EH (cell line): ENCODE results near the gene MDH1B.
"Not testable (repeated sequence)": the region's sequence is repeated elsewhere in the genome, so short reads cannot be mapped to it uniquely, and the experiment has no call there.

Experiments used
- DNase-seq: peaks from one replicate; pipeline ENCODE4 v3.0.0-alpha.2; 2015; ENCODE audit warnings: low read depth

Gene MDH1B

DNA sequence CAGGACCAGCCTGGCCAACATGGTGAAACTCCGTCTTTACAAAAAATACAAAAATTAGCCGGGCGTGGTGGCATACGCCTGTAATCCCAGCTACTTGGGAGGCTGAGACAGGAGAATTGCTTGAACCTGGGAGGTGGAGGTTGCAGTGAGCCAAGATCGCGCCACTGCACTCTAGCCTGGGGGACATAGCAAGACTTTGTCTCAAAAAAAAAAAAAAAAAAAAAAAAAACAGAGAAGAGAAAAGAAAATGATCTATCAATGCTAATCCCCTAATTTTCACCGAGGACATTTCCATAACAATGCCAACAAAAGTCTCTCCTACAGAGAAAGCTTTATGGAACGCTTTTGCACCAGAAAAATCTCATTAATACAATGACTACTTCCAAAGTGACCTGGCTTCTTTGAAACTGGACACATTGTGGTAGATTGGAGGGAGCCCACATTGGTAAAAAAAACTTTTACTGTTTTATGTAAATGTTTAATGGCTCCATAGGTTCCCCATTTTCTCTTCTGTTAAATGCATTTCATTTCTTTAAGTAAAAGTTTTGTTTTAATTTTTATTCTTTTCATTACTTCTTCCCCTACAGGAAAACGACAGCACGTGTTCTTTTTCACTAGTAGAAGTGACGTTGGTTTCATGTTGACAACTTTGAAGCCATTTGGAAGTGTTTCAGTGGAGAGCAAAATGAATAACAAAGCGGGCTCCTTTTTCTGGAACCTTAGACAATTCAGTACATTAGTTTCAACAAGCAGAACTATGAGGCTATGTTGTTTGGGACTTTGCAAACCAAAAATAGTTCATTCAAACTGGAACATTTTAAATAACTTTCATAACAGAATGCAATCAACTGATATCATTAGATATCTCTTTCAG is 1.2 kb upstream of the MDH1B start:
- no peak for DNase-seq

DNA sequence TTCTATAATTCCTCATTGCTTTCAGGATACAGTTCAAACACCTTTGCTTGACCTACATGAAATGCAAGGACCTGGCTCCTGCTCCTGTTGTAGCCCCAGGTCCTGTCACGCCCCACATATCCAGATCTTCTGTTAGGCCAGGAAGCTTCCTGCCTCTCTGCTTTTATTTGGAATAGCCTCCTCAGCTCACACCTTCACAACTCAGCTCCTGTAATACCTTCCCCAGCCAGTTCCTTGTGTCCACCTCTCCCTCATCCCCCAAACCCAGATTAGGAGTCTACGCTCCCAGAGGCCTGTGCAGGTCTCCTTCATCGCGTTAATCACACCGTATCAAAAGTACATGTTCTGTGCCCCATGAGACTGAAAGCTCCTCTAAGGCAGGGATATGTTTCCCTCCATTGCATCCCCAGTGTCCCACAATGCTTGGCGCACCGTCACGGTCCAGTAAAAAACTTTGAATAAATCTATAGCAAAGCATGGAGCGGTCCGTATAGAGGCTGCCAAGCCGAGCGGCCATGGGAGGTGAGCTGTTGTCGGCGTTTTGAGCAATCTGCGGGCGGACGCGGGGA is 371 bp downstream of the MDH1B start:
- no peak for DNase-seq

DNA sequence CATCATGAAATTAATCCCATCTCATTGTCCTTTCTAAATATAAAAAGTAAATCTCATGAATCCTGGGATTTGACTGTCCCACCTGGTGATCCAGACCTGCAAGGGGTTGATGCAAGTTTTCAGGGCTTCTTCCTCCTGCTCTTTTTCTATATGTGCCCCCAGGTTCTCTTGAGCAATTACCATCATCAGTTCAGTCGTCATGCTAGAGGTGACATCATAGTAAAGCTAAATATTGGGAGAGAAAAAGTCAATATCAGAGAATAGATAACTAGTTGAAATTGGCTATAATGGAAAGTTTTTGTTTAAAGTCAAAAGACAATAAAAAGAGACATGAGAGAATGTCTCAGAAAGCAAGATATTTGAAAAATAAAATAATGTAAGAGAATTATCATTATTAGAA is 8.3 kb downstream of the MDH1B start:
- no peak for DNase-seq

DNA sequence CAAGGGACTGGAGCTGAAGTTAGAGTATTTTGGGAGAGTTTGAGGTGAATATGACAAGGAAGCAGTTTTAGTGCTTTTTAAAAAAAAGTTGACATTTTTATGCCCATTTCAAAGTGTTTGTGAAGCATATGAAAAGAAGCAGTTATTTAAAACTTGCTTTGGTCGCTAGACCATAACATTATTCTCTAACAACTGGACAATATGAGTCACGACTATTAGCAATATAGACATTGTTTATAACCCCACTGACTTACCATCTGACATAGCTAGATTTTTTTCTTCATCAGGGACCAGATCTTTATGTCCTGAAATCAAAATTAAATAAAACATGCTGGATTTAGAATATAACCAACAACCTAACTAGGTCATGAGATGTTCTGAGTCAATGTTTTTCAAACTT is 24.3 kb downstream of the MDH1B start:
- no peak for DNase-seq

DNA sequence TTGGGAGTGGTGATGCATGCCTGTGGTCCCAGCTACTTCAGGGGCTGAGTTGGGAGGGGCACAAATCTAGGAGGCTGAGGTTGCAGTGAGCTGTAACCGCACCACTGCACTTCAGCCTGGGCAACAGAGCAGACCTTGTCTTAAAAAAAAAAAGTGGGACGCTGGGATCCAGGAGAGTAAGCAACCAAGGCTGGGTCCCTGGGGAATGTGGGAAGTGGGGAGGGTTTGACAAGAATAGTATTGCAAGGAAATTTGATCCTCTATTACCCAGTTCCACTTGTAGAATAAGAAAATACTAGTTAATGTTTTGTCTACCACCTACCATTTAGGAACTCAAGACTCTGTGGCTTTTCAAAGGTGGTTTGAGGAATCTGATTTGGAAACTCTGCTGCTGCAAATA is 25.9 kb downstream of the MDH1B start:
- no peak for DNase-seq

DNA sequence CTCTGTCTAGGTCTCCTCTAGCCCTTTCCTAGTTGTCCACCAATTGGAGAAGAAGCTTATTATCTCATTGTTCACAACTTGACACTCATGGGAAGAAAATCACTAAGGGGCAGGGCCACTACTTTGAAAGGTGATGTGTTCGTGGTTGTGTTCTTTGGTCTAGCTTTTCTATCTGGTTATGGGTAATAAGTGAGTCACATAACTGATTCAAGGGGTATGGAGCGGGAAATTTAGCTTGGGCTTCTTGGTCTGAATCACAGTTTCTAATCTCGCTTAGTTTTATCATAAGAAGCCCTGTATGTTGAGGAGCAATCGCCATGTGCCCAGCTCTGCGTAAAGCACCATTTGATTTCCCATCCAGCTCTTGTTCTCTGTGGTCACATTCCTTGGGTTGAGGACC is 28.2 kb downstream of the MDH1B start:
- no peak for DNase-seq

DNA sequence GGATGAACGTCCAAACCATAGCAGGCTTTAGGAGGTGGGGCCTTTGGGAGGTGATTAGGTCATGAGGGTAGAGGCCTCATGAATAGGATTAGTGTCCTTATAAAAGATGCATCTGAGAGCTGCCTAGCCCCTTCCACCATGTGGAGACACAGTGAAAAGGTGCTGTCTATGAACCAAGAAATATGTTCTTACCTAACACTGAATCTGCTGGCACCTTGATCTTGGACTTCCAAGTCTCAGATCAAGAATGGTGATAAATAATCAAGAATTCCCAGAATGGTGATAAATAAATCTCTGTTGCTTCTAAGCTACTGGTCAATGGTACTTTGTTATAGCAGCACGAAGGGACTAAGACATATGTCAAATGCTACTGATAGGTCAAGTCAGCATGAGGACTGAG is 31.8 kb downstream of the MDH1B start:
- DNase-seq: no peak

DNA sequence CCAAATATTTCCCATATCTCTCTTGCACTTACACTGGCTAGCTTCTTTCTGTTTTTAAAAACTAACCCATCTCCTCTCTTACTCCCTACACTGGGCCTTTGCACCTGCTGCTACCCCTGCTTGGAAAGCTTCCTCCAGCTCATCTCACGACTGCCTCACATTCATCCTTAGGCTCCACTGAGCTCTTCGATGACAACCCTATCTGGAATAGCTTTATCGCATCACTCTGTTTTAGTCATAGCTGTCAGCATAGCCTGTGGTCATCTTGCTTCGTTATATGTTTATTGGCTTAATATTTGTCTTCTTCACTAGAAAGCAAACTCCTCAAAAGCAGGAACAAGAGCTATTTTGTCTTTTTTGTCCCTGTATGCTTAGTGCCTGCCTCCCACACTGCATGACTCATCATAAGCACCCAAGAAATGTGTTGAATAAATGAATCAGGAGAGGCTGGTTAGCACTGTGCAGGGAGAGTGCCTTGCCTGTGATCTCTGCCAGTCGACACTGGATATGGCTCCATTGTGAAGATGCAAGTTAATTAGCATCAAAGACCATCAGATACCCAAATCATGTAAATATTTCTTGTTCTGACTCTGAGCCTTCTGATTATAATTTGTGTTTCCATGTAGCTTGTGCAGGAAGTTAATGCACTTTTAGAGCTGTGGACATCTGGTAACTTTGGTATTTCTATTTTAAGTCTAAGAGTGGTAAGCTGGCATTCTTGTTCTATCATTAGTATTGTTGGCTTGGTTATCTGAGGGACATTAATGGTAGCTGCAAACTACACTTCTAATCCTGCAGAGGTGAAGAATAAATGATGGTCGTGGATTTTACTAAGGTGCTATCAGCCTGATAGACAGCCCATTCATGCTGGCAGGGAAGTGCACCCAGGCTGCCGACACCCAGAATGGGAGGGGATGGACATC is 36.6 kb downstream of the MDH1B start:
- DNase-seq: peak; percentile 20

DNA sequence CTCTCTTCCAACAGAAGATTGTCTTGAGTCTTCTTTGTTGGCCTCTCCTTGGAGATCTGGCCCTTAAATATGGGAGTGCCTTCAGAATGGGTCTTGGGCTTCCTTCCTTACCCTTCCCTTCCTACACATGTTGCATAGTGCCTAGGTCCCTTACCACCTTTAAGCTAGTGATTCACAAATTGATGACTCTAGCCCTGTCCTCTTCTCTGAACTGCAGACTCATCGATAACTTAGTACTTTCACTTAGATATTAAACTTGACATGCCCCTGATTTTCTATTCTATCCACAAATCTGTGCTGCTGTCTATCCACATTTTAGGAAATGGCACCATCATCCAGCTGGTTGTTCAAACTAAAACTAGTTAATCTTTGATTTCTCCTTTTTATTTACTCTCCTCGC is 37.8 kb downstream of the MDH1B start:
- no peak for DNase-seq

DNA sequence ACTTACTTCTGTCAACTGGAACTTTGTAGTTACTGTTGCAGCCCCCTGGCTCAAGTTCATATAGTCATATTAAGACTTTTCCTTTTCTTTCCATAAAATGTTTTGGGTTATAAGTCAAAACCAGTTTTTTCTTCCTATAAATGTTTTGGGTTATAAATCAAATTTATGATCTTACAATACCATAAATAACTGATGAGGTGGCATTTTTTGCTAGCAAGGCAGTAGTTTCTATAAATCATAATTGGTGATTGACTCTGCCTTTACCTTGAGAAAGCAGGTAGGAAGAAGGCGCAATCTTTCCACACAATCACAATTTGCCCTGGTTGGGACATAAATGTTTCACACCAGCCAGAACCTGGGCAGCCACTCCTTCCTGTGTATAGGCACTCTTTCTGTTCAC is 41.8 kb downstream of the MDH1B start:
- no peak for DNase-seq

DNA sequence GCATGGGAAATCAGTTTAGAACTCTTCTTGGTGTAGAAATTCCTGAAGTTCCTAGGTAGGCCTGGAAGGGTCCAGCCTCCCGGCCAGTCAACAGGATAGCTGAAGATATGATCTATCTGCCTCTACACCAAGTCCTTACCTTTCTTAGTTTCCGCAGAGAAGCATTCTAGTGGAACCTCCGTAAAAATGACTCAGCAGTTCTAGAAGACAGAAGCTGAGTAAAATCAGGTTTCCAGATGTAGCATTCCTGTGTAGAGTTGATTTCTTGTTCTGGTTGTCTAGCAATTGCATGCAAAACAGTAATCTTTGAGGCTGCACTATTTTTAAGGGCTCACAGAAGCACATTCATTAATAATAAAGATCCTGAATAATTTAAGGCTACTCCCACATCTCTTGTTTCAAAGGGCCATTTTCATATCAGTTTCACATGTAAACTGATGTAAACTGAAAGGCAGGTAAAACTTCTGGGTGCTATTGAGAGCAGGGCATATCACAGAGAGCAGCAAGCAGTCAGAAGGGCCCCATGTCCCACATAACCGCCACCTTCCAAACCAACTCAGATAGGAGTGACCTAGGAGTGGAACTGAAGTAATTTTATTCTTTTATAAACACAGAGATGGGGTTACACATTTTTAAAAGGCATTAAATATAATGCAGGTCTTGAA is 43.7 kb downstream of the MDH1B start:
- no peak for DNase-seq

DNA sequence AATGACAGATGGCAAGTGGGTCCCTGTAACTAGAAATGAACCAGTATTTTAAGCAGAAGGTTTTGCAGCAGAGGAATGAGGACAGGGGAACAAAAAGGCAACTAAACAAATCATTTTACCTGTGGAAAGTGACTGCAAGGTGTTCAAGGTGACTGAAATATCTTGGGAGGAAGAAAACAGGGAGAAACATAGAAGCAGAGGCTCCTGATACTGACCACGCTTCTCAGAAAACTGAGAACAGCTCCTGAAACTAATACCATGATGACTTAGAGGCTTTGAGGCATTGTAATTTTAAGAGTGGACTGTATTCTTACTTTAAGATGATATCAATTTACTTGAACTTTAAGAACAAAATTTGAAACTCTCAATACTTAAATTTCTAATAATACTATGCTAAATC is 46.8 kb downstream of the MDH1B start, which contains the start of gene DYTN:
Gene DYTN, minus strand, starts transcription at position 101 of the 400 bp plus-strand sequence. CDS start 117 bp downstream, outside the sequence.
- DNase-seq: no peak

DNA sequence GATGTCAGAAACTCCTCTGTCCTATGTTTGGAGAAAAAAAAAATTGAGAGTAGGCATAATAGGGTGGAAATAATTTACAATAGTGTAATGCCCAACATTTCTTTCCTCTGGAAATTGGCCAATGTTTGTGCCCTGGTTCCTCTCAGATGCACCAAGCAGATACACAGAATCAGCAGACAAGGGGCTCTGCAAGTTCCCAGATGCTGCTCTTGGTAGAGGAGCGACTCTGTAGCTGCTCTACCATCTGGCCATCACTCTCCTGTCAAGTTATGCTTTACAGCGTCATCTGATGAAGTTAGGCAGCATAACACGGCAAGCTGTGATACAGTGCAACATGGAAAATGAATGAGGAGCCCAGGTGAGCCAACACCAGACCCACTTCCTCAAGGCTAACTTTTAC is 48.5 kb downstream of the MDH1B start:
- no peak for DNase-seq

DNA sequence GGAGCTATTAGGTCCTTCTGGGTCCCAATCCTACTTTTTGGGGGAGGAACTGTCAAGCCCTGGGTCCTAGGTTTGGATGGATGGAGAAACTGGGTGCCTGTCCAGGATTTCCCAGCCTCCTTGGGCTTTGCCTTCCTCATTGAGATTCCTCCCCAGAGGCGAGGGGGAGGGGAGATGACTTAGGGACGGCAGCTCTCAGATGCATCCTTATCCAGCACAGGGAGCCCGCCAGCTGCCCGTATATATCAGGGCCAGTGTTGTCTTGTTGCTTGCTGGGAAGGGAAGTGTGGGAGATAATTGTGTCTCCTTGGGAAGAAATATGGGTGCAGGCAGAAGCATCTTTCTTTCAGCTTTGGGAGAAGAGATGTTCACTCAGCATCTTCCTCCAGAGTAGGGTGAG is 49.9 kb downstream of the MDH1B start:
- not testable (repeated sequence) for DNase-seq

DNA sequence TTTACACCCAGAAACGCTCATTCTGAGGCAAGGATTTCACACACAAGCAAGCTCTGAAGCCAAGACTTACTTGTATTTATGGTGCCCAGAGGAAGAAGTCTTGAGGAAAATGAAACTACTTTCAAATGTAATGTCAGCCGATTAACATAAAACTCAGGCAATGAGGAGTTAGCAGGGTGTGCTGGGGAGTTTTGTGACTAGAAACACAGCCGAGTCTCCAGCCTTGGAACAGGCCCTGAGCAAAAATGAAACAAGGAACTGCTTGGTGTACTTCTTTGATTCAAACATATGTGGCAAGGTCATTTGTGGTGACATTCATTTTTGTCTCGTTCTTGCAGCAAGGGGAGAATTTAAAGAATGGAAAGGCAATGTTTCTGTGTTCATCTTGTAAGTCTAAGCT is 51.4 kb downstream of the MDH1B start:
- no peak for DNase-seq

DNA sequence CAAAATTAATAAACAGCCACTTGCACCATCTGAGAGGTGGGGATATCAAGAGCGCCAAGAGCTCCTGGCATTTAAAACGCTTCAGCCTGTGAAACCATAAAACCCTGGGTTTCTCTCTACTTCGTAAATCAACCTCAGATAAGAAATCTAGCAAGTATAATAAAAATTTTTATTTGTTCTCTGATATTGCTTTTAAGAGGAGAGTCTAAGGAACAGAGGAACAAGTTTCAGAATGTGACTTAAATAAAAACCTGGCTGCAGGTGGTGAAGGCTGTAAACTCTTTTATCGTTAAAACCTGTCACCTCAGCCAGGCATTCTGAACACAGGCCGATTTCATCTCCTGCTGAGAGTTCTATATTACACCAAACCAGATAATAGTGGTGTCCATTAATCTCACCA is 56.8 kb downstream of the MDH1B start:
- DNase-seq: no peak

DNA sequence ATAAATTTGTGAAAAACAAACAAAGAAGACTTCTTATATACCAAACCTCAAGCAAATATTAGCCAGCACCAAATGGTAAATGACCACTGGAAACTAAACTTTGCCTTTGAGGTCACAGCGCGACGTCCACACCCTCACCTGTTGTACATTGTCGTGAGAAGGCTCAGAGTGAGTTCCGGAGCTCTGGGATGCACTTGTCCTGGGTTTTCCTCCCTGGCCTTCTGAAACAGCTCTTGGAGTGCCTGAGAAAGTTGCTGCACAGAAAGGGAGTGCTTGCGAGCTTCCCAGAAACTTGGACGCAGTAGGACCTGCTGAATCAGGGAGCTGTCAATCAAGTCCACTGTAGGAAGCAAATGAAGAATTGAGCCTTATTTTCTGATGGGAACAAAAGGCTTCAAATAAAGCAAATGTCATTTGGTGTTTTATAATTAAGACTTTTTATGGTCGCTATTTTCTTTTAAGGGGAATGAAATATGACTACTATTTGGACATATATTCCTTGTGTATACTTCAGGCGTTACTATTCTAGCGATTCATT is 57.9 kb downstream of the MDH1B start:
- DNase-seq: no peak

DNA sequence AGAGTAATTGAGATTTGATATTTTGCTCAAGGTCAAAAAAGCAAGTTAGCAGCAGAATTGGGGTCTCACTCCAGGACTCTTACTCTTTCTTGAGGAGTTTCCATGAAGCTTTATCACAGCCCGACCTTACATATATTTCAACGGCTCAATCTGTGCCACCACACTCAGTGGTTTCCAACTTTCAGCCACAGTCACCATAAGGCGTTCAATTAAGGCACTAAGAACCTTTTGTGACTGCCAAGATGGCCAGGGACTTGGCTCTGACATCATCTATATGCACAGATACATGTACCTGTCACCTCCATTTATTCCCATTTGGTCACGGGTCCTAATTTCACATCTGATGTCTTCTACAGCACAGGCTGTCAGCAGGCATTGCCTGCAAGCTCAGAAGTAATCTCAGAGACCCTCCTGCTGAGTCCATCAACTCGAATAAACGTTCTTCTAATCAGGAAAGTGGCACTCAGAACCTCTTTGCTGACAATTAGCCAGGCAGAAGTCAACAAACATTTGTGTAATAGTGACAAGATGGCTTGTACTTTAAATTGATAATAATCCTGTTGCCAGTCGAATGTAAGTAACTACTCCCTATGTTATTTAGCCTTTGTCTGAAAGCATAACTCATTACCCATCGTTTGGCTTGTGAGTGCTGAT is 63.0 kb downstream of the MDH1B start:
- no peak for DNase-seq

DNA sequence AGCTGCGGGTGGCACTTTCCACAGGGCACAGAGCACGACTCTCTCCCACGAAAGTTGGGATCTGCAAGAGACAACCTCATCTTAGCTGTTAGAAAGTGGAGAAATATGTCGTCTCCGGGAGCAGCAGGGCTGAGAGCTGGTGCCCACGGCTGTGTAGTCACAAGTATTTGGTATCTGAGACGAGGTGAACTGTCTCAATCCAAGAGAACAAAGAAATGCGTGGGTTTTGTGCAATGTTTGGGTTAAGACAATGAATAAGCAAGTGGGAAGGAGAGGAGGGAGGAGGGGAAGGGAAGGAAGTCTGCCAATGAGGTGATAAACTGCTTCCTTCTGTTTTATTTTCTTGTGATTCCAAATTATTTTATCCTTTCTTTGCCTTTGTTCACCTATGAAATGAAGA is 65.0 kb downstream of the MDH1B start:
- no peak for DNase-seq

DNA sequence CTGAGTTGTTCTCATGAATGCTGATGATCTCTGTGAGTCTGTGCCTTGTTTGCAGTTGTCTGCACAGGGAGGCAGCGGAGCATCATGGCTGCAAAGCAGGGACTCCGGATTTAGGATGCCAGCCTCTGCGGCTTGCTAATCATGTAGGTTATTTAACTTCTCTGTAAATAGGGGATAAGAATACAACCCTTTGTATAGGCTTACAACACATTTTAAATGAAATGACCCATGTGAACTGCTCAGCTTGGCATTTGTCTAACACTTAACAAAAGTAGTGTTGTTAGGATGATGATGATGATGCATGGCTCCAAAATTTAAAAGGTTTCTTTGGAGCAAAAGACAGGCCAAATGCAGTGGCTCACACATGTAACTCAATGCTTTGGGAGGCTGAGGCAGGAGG is 66.3 kb downstream of the MDH1B start:
- DNase-seq: no peak

DNA sequence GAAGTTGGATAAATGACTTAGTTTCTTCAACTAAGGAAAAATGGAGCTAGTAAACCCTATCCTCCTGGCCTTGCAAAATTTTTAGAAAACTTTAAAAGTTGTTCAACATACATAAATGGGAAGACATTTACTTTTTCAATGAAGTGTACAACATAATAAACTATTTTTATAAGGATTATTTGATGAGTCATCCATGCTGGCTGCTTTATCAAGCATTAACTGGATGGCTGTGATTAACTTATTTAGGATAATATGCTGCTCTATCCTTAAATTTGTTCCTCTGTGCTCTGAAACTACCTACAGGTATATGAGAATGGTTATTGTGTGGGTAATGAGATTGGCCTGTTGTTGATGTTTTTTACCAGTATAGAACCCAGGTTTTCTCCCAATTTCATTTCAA is 68.2 kb downstream of the MDH1B start:
- DNase-seq: no peak
